ENCODE results near the gene KIAA0930.
A peak's percentile ranks its signal among the peaks of the same experiment; 100 is the strongest.
"Not testable (repeated sequence)": the region's sequence is repeated elsewhere in the genome, so short reads cannot be mapped to it uniquely, and the experiment has no call there.

Gene KIAA0930

GRCh38 chr22:45200860-45201511, 39.7 kb downstream of the KIAA0930 start:
- H3K9me3 Mint-ChIP-seq = no peaks in the 10 kb centered on the region
- H3K4me1 Mint-ChIP-seq = no peaks in the 10 kb centered on the region
- no peak overlapping the region for H3K27ac Mint-ChIP-seq
- peaks cover 23% of the 10 kb centered on the region for H3K36me3 Mint-ChIP-seq
- H3K27me3 Mint-ChIP-seq = no peaks in the 10 kb centered on the region
- ATAC-seq (ENCODE audit: low read depth) = no peak
- no peak overlapping the region for H3K4me3 Mint-ChIP-seq
- DNase-seq (ENCODE audit: low spot score in 2 of 2) = no peak

GRCh38 chr22:45200230-45200629, 40.5 kb downstream of the KIAA0930 start:
- Mint-ChIP-seq H3K27ac (no peak overlapping the region), H3K36me3 (peaks cover 22% of the 10 kb centered on the region)
- DNase-seq (ENCODE audit: low spot score in 2 of 2) = no peak

GRCh38 chr22:45199723-45200122, 41.0 kb downstream of the KIAA0930 start:
- ATAC-seq (ENCODE audit: low read depth) = no peak
- Mint-ChIP-seq H3K9me3 (no peaks in the 10 kb centered on the region), H3K4me3 (no peak overlapping the region), H3K4me1 (no peaks in the 10 kb centered on the region), H3K36me3 (peaks cover 22% of the 10 kb centered on the region), H3K27ac (no peak overlapping the region), H3K27me3 (no peaks in the 10 kb centered on the region)
- no peak for DNase-seq (ENCODE audit: low spot score in 2 of 2)

More at GRCh38 chr22:45200230-45200629, 40.5 kb downstream of the KIAA0930 start:
- Mint-ChIP-seq H3K4me3 (no peak overlapping the region), H3K4me1 (no peaks in the 10 kb centered on the region), H3K9me3 (no peaks in the 10 kb centered on the region), H3K27me3 (no peaks in the 10 kb centered on the region)
- ATAC-seq (ENCODE audit: low read depth) = no peak

- H3K4me3 Mint-ChIP-seq = no peak overlapping the region
- H3K4me1 Mint-ChIP-seq = no peaks in the 10 kb centered on the region
- no peaks in the 10 kb centered on the region for H3K9me3 Mint-ChIP-seq
- ATAC-seq (ENCODE audit: low read depth) (no peak), DNase-seq (ENCODE audit: low spot score in 2 of 2) (no peak)
- peaks cover 22% of the 10 kb centered on the region for H3K36me3 Mint-ChIP-seq
- H3K27me3 Mint-ChIP-seq = no peaks in the 10 kb centered on the region
- no peak overlapping the region for H3K27ac Mint-ChIP-seq
Measured at GRCh38 chr22:45198463-45198795, 42.3 kb downstream of the KIAA0930 start.

DNA sequence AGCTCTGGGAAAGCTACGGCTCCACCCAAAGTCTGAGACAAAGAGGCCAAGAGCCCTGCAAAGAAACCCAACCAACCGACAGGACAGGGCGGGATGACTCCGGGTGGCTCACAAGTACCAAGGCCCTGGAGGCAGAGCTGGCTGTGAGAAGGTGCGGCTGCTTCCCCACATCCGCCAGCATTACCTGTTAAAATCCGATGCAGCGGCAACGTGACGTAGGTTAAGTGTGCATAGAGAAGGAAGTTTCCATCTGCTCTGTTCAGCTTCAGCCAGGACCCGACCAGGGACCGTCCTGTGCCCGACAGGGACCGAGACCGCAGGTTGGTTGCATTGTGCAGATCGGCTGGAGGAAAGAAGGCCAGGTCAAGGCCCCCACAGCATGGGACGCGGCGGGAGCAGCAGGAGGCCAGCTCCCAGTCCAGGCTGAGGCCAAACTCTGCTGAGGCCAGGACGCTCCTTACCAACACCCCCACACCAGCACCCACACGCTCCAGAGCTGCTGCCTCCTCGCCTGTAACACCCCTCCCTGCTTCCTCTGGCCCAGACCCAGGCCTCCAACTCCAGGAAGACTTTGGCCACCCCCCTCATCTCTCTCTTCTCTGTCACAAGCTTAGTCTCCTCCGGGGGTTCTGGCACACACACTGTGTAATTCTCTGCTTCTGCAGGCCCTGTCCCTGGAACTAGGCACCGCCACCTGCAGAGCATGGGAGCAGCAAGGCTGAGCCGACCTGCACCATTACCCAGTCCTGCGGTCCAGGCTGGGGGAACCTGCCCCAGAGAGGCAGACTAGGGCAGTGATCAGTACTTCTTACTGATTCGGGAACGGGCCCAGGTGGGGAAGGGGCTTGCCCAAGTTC, 42.9 kb downstream of the KIAA0930 start:
- no peaks in the 10 kb centered on the region for H3K4me1 Mint-ChIP-seq
- DNase-seq (ENCODE audit: low spot score in 2 of 2) (no peak), ATAC-seq (ENCODE audit: low read depth) (no peak)
- no peak overlapping the region for H3K27ac Mint-ChIP-seq
- peaks cover 22% of the 10 kb centered on the region for H3K36me3 Mint-ChIP-seq
- H3K27me3 Mint-ChIP-seq = no peaks in the 10 kb centered on the region
- no peaks in the 10 kb centered on the region for H3K9me3 Mint-ChIP-seq
- no peak overlapping the region for H3K4me3 Mint-ChIP-seq

GRCh38 chr22:45196926-45197605, 43.6 kb downstream of the KIAA0930 start:
- DNase-seq (ENCODE audit: low spot score in 2 of 2) = no peak
- no peaks in the 10 kb centered on the region for H3K27me3 Mint-ChIP-seq
- no peak overlapping the region for H3K4me3 Mint-ChIP-seq
- no peaks in the 10 kb centered on the region for H3K9me3 Mint-ChIP-seq
- H3K36me3 Mint-ChIP-seq = peaks cover 22% of the 10 kb centered on the region
- no peak overlapping the region for H3K27ac Mint-ChIP-seq
- no peak for ATAC-seq (ENCODE audit: low read depth)
- no peaks in the 10 kb centered on the region for H3K4me1 Mint-ChIP-seq

GRCh38 chr22:45196308-45196707, 44.4 kb downstream of the KIAA0930 start:
- DNase-seq (ENCODE audit: low spot score in 2 of 2) (no peak), ATAC-seq (ENCODE audit: low read depth) (no peak)
- Mint-ChIP-seq H3K27ac (no peak overlapping the region), H3K9me3 (no peaks in the 10 kb centered on the region), H3K4me3 (no peak overlapping the region), H3K36me3 (peaks cover 20% of the 10 kb centered on the region), H3K27me3 (no peaks in the 10 kb centered on the region), H3K4me1 (no peaks in the 10 kb centered on the region)

DNA sequence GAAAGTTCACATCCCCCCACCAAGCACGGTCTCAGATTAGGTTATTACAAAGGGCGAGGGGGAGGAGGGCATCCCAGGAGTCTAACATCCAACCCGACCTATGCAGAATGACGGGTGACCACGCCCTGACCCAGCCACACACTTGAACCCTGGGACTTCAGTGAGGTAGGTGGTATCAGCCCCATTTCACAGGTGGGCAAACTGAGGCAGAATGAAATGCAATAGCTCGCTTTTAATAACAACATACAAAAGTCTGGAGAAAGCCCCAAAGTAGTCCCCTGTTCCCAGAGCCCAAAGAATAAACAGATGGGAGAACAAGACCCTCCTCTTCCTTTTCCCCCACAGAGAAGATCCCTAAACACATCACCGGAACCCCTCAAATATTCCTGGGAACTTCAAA, 45.1 kb downstream of the KIAA0930 start:
- ATAC-seq (ENCODE audit: low read depth) = no peak
- Mint-ChIP-seq H3K27me3 (no peaks in the 10 kb centered on the region), H3K27ac (no peak overlapping the region), H3K4me1 (no peaks in the 10 kb centered on the region), H3K36me3 (peaks cover 18% of the 10 kb centered on the region), H3K4me3 (no peak overlapping the region), H3K9me3 (no peaks in the 10 kb centered on the region)
- no peak for DNase-seq (ENCODE audit: low spot score in 2 of 2)

DNA sequence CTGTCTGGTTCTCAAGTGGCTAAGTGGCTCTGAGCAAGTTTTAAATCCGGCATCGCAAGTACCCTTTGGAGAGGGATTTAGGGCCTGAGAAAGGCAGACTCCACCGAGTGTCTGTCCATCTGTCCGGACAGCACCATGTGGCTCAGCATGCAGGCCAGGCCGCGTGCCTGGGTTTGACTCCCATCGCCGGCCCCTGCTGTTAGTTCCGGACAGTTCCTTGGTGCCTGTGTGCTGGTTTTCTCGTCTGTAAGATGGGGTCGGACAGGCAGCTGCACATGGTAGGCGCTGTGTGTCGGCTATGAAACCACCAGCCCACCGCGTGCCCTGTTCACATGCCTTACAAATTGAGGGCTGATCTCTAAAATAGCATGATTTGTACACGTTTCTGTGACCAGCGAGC, 46.0 kb downstream of the KIAA0930 start:
- no peak for DNase-seq (ENCODE audit: low spot score in 2 of 2)
- Mint-ChIP-seq H3K27ac (no peak overlapping the region), H3K9me3 (no peaks in the 10 kb centered on the region), H3K4me1 (no peaks in the 10 kb centered on the region), H3K27me3 (no peaks in the 10 kb centered on the region), H3K4me3 (no peak overlapping the region), H3K36me3 (peaks cover 14% of the 10 kb centered on the region)
- ATAC-seq (ENCODE audit: low read depth) = no peak

GRCh38 chr22:45192701-45193187, 48.0 kb downstream of the KIAA0930 start:
- H3K36me3 Mint-ChIP-seq = peaks cover 4% of the 10 kb centered on the region
- no peaks in the 10 kb centered on the region for H3K27me3 Mint-ChIP-seq
- H3K4me3 Mint-ChIP-seq = no peak overlapping the region
- ATAC-seq (ENCODE audit: low read depth) = no peak
- H3K27ac Mint-ChIP-seq = no peak overlapping the region
- no peaks in the 10 kb centered on the region for H3K9me3 Mint-ChIP-seq
- H3K4me1 Mint-ChIP-seq = no peaks in the 10 kb centered on the region
- DNase-seq (ENCODE audit: low spot score in 2 of 2) = no peak

DNA sequence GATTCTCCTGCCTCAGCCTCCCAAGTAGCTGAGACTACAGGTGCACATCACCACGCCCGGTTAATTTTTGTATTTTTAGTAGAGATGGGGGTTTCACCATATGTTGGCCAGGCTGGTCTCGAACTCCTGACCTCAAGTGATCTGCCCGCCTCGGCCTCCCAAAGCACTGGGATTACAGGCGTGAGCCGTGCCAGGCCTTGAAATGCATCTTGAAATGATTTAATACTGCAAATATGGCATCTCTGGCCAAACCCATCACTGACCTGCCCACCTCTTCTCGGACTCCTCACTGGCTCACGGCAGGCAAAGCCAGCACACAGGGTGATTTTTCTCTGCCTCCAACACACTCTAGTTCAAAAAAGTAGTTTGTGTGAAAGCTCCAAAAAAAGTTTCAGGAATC, 48.9 kb downstream of the KIAA0930 start:
- not testable (repeated sequence) for DNase-seq (ENCODE audit: low spot score in 2 of 2); H3K4me1 Mint-ChIP-seq; H3K27ac Mint-ChIP-seq; H3K27me3 Mint-ChIP-seq; H3K36me3 Mint-ChIP-seq; H3K9me3 Mint-ChIP-seq; ATAC-seq (ENCODE audit: low read depth); H3K4me3 Mint-ChIP-seq

DNA sequence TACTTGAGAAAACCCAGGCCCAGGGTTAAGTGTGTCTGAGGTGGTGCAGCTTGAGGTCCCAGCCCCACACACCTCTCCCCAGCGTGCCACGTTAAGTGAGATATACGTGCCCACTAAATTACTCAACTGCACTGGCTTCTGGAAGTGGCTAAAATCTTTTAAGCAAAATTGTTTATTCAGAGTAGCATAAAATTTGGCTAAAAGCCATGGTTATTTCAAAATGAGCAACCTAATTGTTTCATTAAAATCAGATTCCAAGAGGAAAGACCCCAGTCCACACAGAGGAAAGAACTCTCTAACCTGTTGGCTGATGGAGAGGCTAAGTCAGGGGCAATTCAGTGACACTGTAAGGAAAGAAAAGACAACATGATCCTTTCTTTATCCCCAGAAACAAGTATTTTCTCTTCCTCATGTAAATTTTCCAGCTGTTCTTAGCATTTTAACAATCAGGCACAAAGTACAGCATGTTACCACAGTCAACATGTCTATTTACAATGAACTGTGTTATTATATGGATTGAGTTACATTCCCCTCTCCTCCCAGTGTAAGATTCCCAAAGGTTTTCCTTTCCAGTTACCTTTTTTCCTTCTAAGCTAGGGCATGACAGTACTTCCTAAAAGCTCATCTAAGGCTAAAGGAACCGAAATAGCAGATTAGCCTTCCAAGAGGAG, 50.4 kb downstream of the KIAA0930 start:
- Mint-ChIP-seq H3K27ac (no peak overlapping the region), H3K27me3 (no peaks in the 10 kb centered on the region), H3K36me3 (peaks cover 7% of the 10 kb centered on the region), H3K4me3 (no peak overlapping the region), H3K4me1 (no peaks in the 10 kb centered on the region), H3K9me3 (no peaks in the 10 kb centered on the region)
- DNase-seq (ENCODE audit: low spot score in 2 of 2) (no peak), ATAC-seq (ENCODE audit: low read depth) (no peak)

GRCh38 chr22:45188779-45189178, 51.9 kb downstream of the KIAA0930 start:
- H3K4me3 Mint-ChIP-seq = no peak overlapping the region
- H3K27ac Mint-ChIP-seq = no peak overlapping the region
- no peaks in the 10 kb centered on the region for H3K4me1 Mint-ChIP-seq
- ATAC-seq (ENCODE audit: low read depth) (no peak), DNase-seq (ENCODE audit: low spot score in 2 of 2) (no peak)
- H3K36me3 Mint-ChIP-seq = peaks cover 9% of the 10 kb centered on the region
- H3K9me3 Mint-ChIP-seq = no peaks in the 10 kb centered on the region
- no peaks in the 10 kb centered on the region for H3K27me3 Mint-ChIP-seq

DNA sequence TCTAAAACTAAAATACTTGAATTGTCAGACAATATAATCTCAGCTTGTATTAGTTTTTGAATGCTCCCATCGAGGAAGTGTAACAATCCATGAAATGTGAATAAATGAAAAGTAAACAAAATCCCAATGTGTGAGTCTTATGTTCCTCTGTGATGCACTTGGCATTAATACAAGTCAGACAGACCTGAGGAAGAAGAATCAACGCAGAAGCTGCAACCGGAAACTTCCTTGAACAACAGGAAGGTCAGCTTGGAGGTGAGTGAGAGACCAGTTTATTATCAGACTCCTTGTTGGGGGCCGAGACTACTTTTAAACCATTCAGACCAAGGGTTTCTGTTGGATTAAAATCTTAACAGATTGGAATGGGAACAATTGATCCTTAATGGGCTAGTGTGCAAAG, 52.8 kb downstream of the KIAA0930 start:
- peak overlapping the region; percentile 24 for H3K27ac Mint-ChIP-seq
- H3K27me3 Mint-ChIP-seq = no peaks in the 10 kb centered on the region
- no peak for ATAC-seq (ENCODE audit: low read depth)
- no peak for DNase-seq (ENCODE audit: low spot score in 2 of 2)
- peaks cover 12% of the 10 kb centered on the region for H3K36me3 Mint-ChIP-seq
- no peak overlapping the region for H3K4me3 Mint-ChIP-seq
- no peaks in the 10 kb centered on the region for H3K4me1 Mint-ChIP-seq
- H3K9me3 Mint-ChIP-seq = no peaks in the 10 kb centered on the region
